K562 (cell line): Measurements from ENCODE around the gene SYNPO. TPM values are rescaled to one million over a fixed set of nuclear protein-coding genes. Genes with fewer than 3 reads are reported as not detected.

Source experiments
- ATAC-seq: fragments of 200-7000 bp; cut with Tn5 transposase; 3 replicates; pipeline ENCODE4 v1.9.1; 2020; ENCODE audit warnings: moderate library complexity
- BruUV-seq: library from RNA; stranded (reverse); fragments of 400-500 nt; replicated peaks from 2 replicates; lab custom pipeline; 2021; lab: Mats Ljungman, UMichigan
- CTCF ChIA-PET: fragments of 300-600 bp; formaldehyde crosslinking; extraction: SDS; loops from one replicate; lab custom pipeline; 2021; ENCODE audit warnings: low intra/inter-chr PET ratio; lab: Yijun Ruan, JAX
- POLR2A ChIA-PET: fragments of 300-600, 350-650 bp; sonication (Branson Sonifier 250); formaldehyde crosslinking; extraction: SDS; loops from one replicate; lab custom pipeline; 2021; ENCODE audit warnings: antibody characterized with exemption, inconsistent platforms; lab: Yijun Ruan, JAX
- DNase-seq, 4 experiments: peaks; one replicate each; pipeline versions ENCODE4 v3.0.0 to v3.0.0-alpha.2; 2011 to 2018; ENCODE audit warnings: low spot score in 3 of 4, mixed read lengths in 3 of 4; ENCODE audit errors: extremely low read depth in 1 of 4
- FAIRE-seq: peaks from 2 replicates; lab custom pipeline; 2011; peaks lifted over from hg19 to GRCh38; lab: Jason Lieb, UNC
- H2AFZ ChIP-seq: 2 replicates; pipeline ENCODE4 v1.6.0; 2011; ENCODE audit warnings: low read depth, low read length, control low read depth, inconsistent platforms
- H3K27ac ChIP-seq: fragments of 200-600 bp; 3 replicates; pipeline ENCODE4 v1.8.0; 2011; ENCODE audit warnings: low read depth, mild to moderate bottlenecking, control low read depth, inconsistent platforms, low read length, moderate library complexity, mixed read lengths; ENCODE audit errors: extremely low read depth
- H3K27me3 ChIP-seq, 2 experiments: fragments of 300-600 bp in 1 of 2; 2 replicates in 1 of 2; 3 replicates in 1 of 2; pipeline versions ENCODE4 v1.6.0 to v1.8.0; 2011; ENCODE audit warnings: inconsistent platforms in 2 of 2, low read length in 2 of 2, mild to moderate bottlenecking in 1 of 2, mixed read lengths in 1 of 2, moderate library complexity in 1 of 2; ENCODE audit not compliant: control insufficient read depth in 2 of 2, insufficient read depth in 2 of 2
- H3K36me3 ChIP-seq: fragments of 300-600 bp; 3 replicates; pipeline ENCODE4 v1.8.0; 2011; ENCODE audit warnings: mild to moderate bottlenecking, low read length, inconsistent platforms; ENCODE audit not compliant: control insufficient read depth, insufficient read depth
- H3K4me1 ChIP-seq, 2 experiments: fragments of 200-600 bp in 1 of 2; replicated peaks in 1 of 2; 2 replicates in 1 of 2; 3 replicates in 1 of 2; pipeline versions ENCODE4 v1.5.1 to v1.8.0; 2011; ENCODE audit warnings: inconsistent platforms in 2 of 2, low read length in 2 of 2, mild to moderate bottlenecking in 1 of 2, mixed read lengths in 1 of 2, moderate library complexity in 1 of 2; ENCODE audit not compliant: control insufficient read depth in 2 of 2, insufficient read depth in 2 of 2
- H3K4me2 ChIP-seq: 2 replicates; pipeline ENCODE4 v1.6.1; 2011; ENCODE audit warnings: low read length, control low read depth, inconsistent platforms, mixed read lengths; ENCODE audit not compliant: insufficient read depth
- H3K4me3 ChIP-seq: fragments of 200-600 bp; sonication (generic), shearing (Covaris generic); 2 replicates; pipeline ENCODE4 v1.5.1; 2016; ENCODE audit warnings: control low read depth, inconsistent platforms
- H3K79me2 ChIP-seq: fragments of 200-600 bp; 3 replicates; pipeline ENCODE4 v1.8.0; 2011; ENCODE audit warnings: low read length, inconsistent platforms; ENCODE audit not compliant: control insufficient read depth, insufficient read depth
- H3K9ac ChIP-seq, 2 experiments: 2 replicates each; pipeline versions ENCODE4 v1.6.0 to v1.6.1; 2011; ENCODE audit warnings: low read depth in 2 of 2, low read length in 2 of 2, control low read depth in 1 of 2, inconsistent platforms in 1 of 2, mild to moderate bottlenecking in 1 of 2, mixed read lengths in 1 of 2; ENCODE audit not compliant: insufficient read depth in 1 of 2
- H3K9me1 ChIP-seq: one replicate; pipeline ENCODE4 v1.6.0; 2011; ENCODE audit warnings: inconsistent platforms, mild to moderate bottlenecking, low read length, moderate library complexity; ENCODE audit not compliant: control insufficient read depth, insufficient read depth
- H3K9me3 ChIP-seq: replicated peaks from 2 replicates; pipeline ENCODE4 v1.5.1; 2011; ENCODE audit warnings: low read depth, low read length, inconsistent platforms; ENCODE audit not compliant: control insufficient read depth, insufficient read depth
- H4K20me1 ChIP-seq: replicated peaks from 2 replicates; pipeline ENCODE4 v1.6.1; 2011; ENCODE audit warnings: low read length, inconsistent platforms, mixed read lengths; ENCODE audit not compliant: control insufficient read depth, insufficient read depth
- CREBBP ChIP-seq: IDR thresholded peaks from one replicate; pipeline ENCODE4 v1.6.1; 2012; ENCODE audit warnings: low read depth, mild to moderate bottlenecking, control low read depth, inconsistent platforms, low read length
- GATAD2B ChIP-seq: fragments of 450-650 bp; IDR thresholded peaks from 2 replicates; pipeline ENCODE4 v1.6.1; 2017; ENCODE audit warnings: mild to moderate bottlenecking, borderline replicate concordance
- IRF2 ChIP-seq: sonication (generic); formaldehyde crosslinking; IDR thresholded peaks from 2 replicates; pipeline ENCODE4 v1.8.1; 2022; ENCODE audit warnings: mild to moderate bottlenecking, missing genetic modification reagents
- MCM3 ChIP-seq: fragments of 450-650 bp; IDR thresholded peaks from 2 replicates; pipeline ENCODE4 v1.6.1; 2016
- MCM7 ChIP-seq, 2 experiments: fragments of 450-650 bp; IDR thresholded peaks; 2 replicates each; pipeline ENCODE4 v1.6.1; 2016 to 2018
- MYBL2 ChIP-seq, 2 experiments: fragments of 450-650 bp in 1 of 2; sonication (generic) in 1 of 2; formaldehyde crosslinking in 1 of 2; IDR thresholded peaks; 2 replicates each; pipeline versions ENCODE4 v1.6.1 to v1.8.1; 2017 to 2022; ENCODE audit warnings: borderline replicate concordance in 1 of 2, inconsistent platforms in 1 of 2, low read depth in 1 of 2, mild to moderate bottlenecking in 1 of 2, missing genetic modification reagents in 1 of 2, moderate library complexity in 1 of 2
- POLR2B ChIP-seq: fragments of 450-650 bp; IDR thresholded peaks from 2 replicates; pipeline ENCODE4 v1.6.1; 2018; ENCODE audit warnings: low read depth; ENCODE audit not compliant: partially characterized antibody
- PTBP1 ChIP-seq: fragments of 200-400 bp; formaldehyde crosslinking; IDR thresholded peaks from 2 replicates; pipeline ENCODE4 v1.6.1; 2017; ENCODE audit warnings: low read depth, low read length
- TARDBP ChIP-seq: fragments of 450-650 bp; IDR thresholded peaks from 2 replicates; pipeline ENCODE4 v1.6.1; 2016
- THRAP3 ChIP-seq: fragments of 450-650 bp; IDR thresholded peaks from 2 replicates; pipeline ENCODE4 v1.6.1; 2016; ENCODE audit warnings: mild to moderate bottlenecking, inconsistent platforms, borderline replicate concordance
- XRCC3 ChIP-seq: fragments of 450-650 bp; IDR thresholded peaks from 2 replicates; pipeline ENCODE4 v1.6.1; 2017; ENCODE audit warnings: mild to moderate bottlenecking, moderate library complexity
- ZNF124 ChIP-seq: sonication (generic); formaldehyde crosslinking; IDR thresholded peaks from 2 replicates; pipeline ENCODE4 v1.8.1; 2022; ENCODE audit warnings: missing genetic modification reagents
- ZNF143 ChIP-seq: sonication (generic); formaldehyde crosslinking; IDR thresholded peaks from 2 replicates; pipeline ENCODE4 v1.9.0; 2022; ENCODE audit warnings: mild to moderate bottlenecking, missing genetic modification reagents
- ZNF3 ChIP-seq: fragments of 250-450 bp; sonication (Bioruptor Pico); IDR thresholded peaks from 2 replicates; pipeline ENCODE4 v1.5.0; 2021; ENCODE audit warnings: mild to moderate bottlenecking, moderate library complexity
- WGBS: fragments of 100-300 bp; shearing (Covaris generic); methylation state at CpG from one replicate; pipeline ENCODE4 v1.1.6; 2016; ENCODE audit warnings: low coverage, mixed read lengths; ENCODE audit not compliant: insufficient coverage; ENCODE audit errors: missing lambda C conversion rate; 5-methylcytosine and 5-hydroxymethylcytosine counted together
- in situ Hi-C: fragments of 300-500 bp; cut with MboI; formaldehyde crosslinking; loops from 4 replicates; pipeline ENCODE4 v1.15.0; 2018; ENCODE audit warnings: inconsistent platforms, mixed read lengths
- intact Hi-C: fragments of 100-400 bp; cut with micrococcal nuclease; formaldehyde crosslinking; loops from 2 replicates; pipeline ENCODE4 v1.14.2; 2022
- polyA plus RNA-seq, 8 experiments: library from polyadenylated mRNA; depleted of rRNA in 4 of 8; stranded (reverse) in 5 of 8; unstranded in 3 of 8; fragments of >200 nt; fragmentation: Nextera tagmentation in 2 of 8; fragmentation: Illumina TruSeq in 1 of 8; extraction: Ambion mirVana in 2 of 8; extraction: Trizol in 1 of 8; gene quantifications; 2 replicates each; pipeline versions ENCODE4 v1.2.1 to v1.2.3, GENCODE V29; 2011 to 2014; ENCODE audit warnings: inconsistent platforms in 1 of 8, missing spikeins in 1 of 8
- total RNA-seq, 7 experiments: library from RNA; depleted of rRNA in 6 of 7; stranded (reverse); fragments of >200 nt in 6 of 7; fragmentation: Illumina TruSeq in 2 of 7; extraction: Trizol in 2 of 7; gene quantifications; 2 replicates each; pipeline versions ENCODE4 v1.2.1 to v1.2.3, GENCODE V29; 2011 to 2021; ENCODE audit warnings: low replicate concordance in 1 of 7

SYNPO gene
- total and polyA plus RNA-seq, 9 of the 15 experiments (the other 6 are each of a cell fraction or from before 2014, with no cell fraction given) = 0.01 to 0.31 (median 0.03) TPM; not detected in 4

GRCh38 chr5:150598006-150598405 lies 42.5 kb upstream of the SYNPO start:
- ATAC-seq (no peak), FAIRE-seq (no peak), DNase-seq (no peak)
- Histone ChIP-seq H3K36me3 (no peaks in the 10 kb centered on the region), H3K4me1 (peaks cover 13 to 19% of the 10 kb centered on the region in 2 experiments; a peak in 4 of 5 replicates), H4K20me1 (peaks cover 8% of the 10 kb centered on the region), H3K9me1 (no peaks in the 10 kb centered on the region), H3K9ac (no peak overlapping the region), H3K4me2 (no peak overlapping the region), H3K27ac (no peak overlapping the region), H3K9me3 (no peaks in the 10 kb centered on the region), H3K4me3 (no peak overlapping the region), H3K79me2 (no peaks in the 10 kb centered on the region), H3K27me3 (peaks cover 18 to 57% of the 10 kb centered on the region in 2 experiments), H2AFZ (no peak overlapping the region)
- no TSS peak for BruUV-seq
- in situ Hi-C loops = no loop called here
- no peak for TF ChIP-seq ZNF3
- TF ChIP-seq ZNF124 (CRISPR knock-in tag) = no peak
- no peak for TF ChIP-seq MCM3
- no peak for TF ChIP-seq MYBL2 (IDR thresholded peaks at IDR 0.05; ENCODE audit: low read depth)
- no peak for TF ChIP-seq MYBL2 (CRISPR knock-in tag; IDR thresholded peaks at IDR 0.05; ENCODE audit: borderline replicate concordance)
- TF ChIP-seq TARDBP = no peak
- TF ChIP-seq XRCC3 = no peak
- no peak for TF ChIP-seq THRAP3
- no peak for TF ChIP-seq MCM7 (IDR thresholded peaks at IDR 0.05)
- no peak for TF ChIP-seq GATAD2B
- no peak for TF ChIP-seq PTBP1
- TF ChIP-seq CREBBP = no peak
- no peak for TF ChIP-seq ZNF143 (CRISPR knock-in tag)
- no peak for TF ChIP-seq POLR2B
- TF ChIP-seq IRF2 (CRISPR knock-in tag) = no peak
- ChIA-PET CTCF (no interaction called here), POLR2A (no interaction called here)
- 22% methylated on average over 9 of the region's 10 CpGs for WGBS
- intact Hi-C loops = no loop called here
